NCI-H2171 treated with DMSO at 0.1 percent for 48 hours (cell line): Measurements from ENCODE around the gene CEP19.
"Not testable (repeated sequence)": the region's sequence is repeated elsewhere in the genome, so short reads cannot be mapped to it uniquely, and the experiment has no call there.

ENCODE experiments used
- DNase-seq: peaks from one replicate; lab custom pipeline; 2025; lab: John Stamatoyannopoulos, UW

Gene CEP19, protein sequence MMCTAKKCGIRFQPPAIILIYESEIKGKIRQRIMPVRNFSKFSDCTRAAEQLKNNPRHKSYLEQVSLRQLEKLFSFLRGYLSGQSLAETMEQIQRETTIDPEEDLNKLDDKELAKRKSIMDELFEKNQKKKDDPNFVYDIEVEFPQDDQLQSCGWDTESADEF

GRCh38 chr3:196711838-196712513 lies at the start of gene CEP19, which contains the start of gene PIGX:
Gene CEP19 (minus strand): TSS chr3:196712250. CDS start chr3:196708657, 3,593 bp downstream.
Gene PIGX (plus strand): TSS chr3:196712377.
- DNase-seq = peak; percentile 80

DNA sequence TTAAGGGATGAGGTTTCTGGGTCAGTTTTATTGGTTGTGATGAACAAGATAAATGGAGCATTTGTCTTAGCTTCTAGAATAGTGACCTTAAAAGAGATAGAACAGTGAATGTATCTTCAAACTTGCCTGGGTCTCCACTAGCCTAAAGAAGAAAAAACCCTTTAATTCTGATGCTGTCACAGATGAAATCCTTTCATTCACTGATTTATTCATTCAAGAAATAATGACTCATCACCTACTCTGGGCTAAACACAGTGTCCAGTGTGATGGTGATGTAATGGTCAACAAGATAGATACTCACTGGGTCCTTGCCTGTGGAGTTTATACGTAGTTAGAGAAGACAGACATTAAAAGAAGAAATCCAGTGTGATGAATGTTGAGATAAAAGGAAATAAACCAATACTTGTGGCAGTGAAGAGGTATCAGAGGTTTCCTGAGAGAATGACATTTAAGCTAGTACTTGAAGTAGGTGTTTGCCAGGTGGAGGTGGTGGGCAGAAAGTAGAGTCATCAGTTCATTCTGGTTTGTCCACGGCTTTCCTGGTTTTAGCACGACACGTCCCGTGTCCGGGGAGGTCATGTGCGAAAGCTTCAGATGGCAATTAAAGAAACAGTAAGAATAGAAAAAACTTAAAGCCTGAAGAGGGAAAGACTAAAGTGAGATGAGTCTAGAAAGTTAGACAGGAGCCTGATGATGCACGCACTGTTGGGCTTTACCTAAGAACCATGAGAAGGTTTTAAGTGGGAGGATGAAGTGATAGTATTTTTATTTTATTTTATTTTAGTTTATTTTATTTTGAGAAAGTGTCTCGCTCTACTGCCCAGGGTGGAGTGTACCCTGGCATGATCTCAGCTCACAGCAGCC lies 46.1 kb upstream of the CEP19 start:
- no peak for DNase-seq

GRCh38 chr3:196756732-196757131 lies 44.7 kb upstream of the CEP19 start:
- DNase-seq = no peak

- DNase-seq = no peak
Measured at GRCh38 chr3:196754091-196754981, 42.3 kb upstream of the CEP19 start.

DNA sequence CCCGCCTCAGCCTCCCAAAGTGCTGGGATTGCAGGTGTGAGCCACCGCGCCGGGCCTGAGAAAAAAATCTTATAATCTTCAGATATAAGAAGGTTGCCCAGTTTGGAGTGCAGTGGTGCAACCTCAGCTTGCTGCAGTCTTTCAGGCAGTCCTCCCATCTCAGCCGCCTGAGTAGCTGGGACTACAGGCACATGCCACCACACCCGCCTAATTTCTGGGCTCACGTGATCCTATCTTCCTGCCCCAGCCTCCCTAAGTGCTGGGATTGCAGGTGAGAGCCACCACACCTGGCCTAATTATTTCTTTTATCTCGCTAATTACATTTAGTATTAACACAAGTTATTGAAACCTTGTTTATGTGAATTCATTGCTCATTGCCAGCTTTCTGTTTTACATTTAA lies 41.2 kb upstream of the CEP19 start:
- DNase-seq = no peak

DNA sequence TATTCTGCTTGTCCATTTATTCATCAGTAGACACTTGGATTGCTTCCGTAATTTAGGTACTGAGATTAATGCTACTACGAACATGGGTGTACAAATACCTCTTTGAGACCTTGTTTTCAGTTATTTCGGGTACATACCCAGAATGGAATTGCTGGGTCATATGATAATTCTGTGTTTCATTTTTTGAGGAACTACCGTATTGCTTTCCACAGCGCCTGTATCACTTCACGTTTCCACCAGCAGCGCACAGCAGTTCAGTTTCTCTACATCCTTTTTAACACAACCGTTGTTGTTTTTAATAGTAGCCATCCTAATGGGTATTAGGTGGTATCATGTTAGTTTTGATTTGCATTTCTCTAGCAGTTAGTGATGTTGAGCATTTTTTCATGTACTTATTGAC lies 37.1 kb upstream of the CEP19 start:
- no peak for DNase-seq

GRCh38 chr3:196743569-196743968 lies 31.5 kb upstream of the CEP19 start:
- not testable (repeated sequence) for DNase-seq

- DNase-seq = no peak
Measured at GRCh38 chr3:196741249-196741889, 29.3 kb upstream of the CEP19 start.

- DNase-seq = peak; percentile 61
Measured at GRCh38 chr3:196740481-196741248, 28.6 kb upstream of the CEP19 start.

GRCh38 chr3:196739671-196740480 lies 27.8 kb upstream of the CEP19 start, which contains the start of gene PAK2:
Gene PAK2 (plus strand): TSS chr3:196739857. CDS start chr3:196782647, 42,790 bp downstream.
- DNase-seq = peak; percentile 95

DNA sequence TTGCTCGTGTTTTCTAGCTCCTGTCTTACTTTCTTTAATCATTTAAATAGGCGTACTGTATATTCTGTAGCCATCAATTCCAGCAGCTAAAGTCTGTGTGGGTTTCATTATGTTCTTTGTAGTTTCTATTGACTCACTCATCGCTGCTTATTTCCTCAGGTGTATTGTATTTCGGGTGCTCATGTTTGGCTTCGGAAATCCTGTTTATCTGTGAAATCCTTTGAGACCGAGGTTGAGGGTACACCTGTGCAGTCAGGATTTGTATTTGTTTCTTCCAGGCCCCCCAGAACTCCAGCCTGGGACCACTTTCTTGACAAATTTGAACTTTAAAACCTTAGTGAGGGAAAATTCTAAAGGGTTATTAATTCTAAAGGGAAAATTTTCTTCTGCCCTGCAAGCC lies 25.6 kb upstream of the CEP19 start:
- no peak for DNase-seq

- DNase-seq = no peak
Measured at GRCh38 chr3:196736670-196737374, 24.8 kb upstream of the CEP19 start.

GRCh38 chr3:196735751-196736150 lies 23.7 kb upstream of the CEP19 start:
- DNase-seq = no peak

- DNase-seq = no peak
Measured at GRCh38 chr3:196726788-196727675, 15.0 kb upstream of the CEP19 start.

GRCh38 chr3:196721097-196721496 lies 9.0 kb upstream of the CEP19 start:
- DNase-seq = no peak

- DNase-seq = not testable (repeated sequence)
Measured at GRCh38 chr3:196717162-196717561, 5.1 kb upstream of the CEP19 start.

- DNase-seq = peak; percentile 59
Measured at GRCh38 chr3:196712514-196713413, 714 bp upstream of the CEP19 start.
